ENCODE data around the gene APPBP2. TPM values are rescaled to one million over a fixed set of nuclear protein-coding genes. Genes with fewer than 3 reads are reported as not detected.

The APPBP2 gene
- total RNA-seq, 1 donor from 2014 or later: 15.5 TPM

- no peak for TF ChIP-seq CTCF (IDR thresholded peaks at IDR 0.05; ENCODE audit: insufficient read depth, low read length, severe bottlenecking)
- no peak for FAIRE-seq
- Histone ChIP-seq H3K4me3 (ENCODE audit: low read depth, low read length) (no peak overlapping the region), H3K36me3 (ENCODE audit: control insufficient read depth, insufficient read depth, low read length) (peaks cover 4% of the 10 kb centered on the region), H3K27me3 (ENCODE audit: control insufficient read depth, insufficient read depth, low read length) (no peaks in the 10 kb centered on the region)
- DNase-seq (ENCODE audit: low read depth): no peak
Observed at GRCh38 chr17:60461584-60461983, 64.5 kb downstream of the APPBP2 start.

- no peaks in the 10 kb centered on the region for H3K27me3 ChIP-seq (ENCODE audit: control insufficient read depth, insufficient read depth, low read length)
- H3K4me3 ChIP-seq (ENCODE audit: low read depth, low read length): no peak overlapping the region
- no peak for DNase-seq (ENCODE audit: low read depth)
- FAIRE-seq: no peak
- TF ChIP-seq CTCF (IDR thresholded peaks at IDR 0.05; ENCODE audit: insufficient read depth, low read length, severe bottlenecking): no peak
- H3K36me3 ChIP-seq (ENCODE audit: control insufficient read depth, insufficient read depth, low read length): peaks cover 7% of the 10 kb centered on the region
Observed at GRCh38 chr17:60457148-60457547, 68.9 kb downstream of the APPBP2 start.

GRCh38 chr17:60455378-60455777 is 70.7 kb downstream of the APPBP2 start:
- Histone ChIP-seq H3K36me3 (ENCODE audit: control insufficient read depth, insufficient read depth, low read length) (peaks cover 8% of the 10 kb centered on the region), H3K4me3 (ENCODE audit: low read depth, low read length) (no peak overlapping the region), H3K27me3 (ENCODE audit: control insufficient read depth, insufficient read depth, low read length) (no peaks in the 10 kb centered on the region)
- no peak for TF ChIP-seq CTCF (IDR thresholded peaks at IDR 0.05; ENCODE audit: insufficient read depth, low read length, severe bottlenecking)
- DNase-seq (ENCODE audit: low read depth) (no peak), FAIRE-seq (no peak)

GRCh38 chr17:60451965-60452364 is 74.1 kb downstream of the APPBP2 start:
- H3K36me3 ChIP-seq (ENCODE audit: control insufficient read depth, insufficient read depth, low read length): peaks cover 9% of the 10 kb centered on the region

GRCh38 chr17:60451071-60451470 is 75.0 kb downstream of the APPBP2 start:
- H3K27me3 ChIP-seq (ENCODE audit: control insufficient read depth, insufficient read depth, low read length): no peaks in the 10 kb centered on the region
- no peak overlapping the region for H3K4me3 ChIP-seq (ENCODE audit: low read depth, low read length)
- DNase-seq (ENCODE audit: low read depth) (no peak), FAIRE-seq (no peak)
- no peak for TF ChIP-seq CTCF (IDR thresholded peaks at IDR 0.05; ENCODE audit: insufficient read depth, low read length, severe bottlenecking)
- H3K36me3 ChIP-seq (ENCODE audit: control insufficient read depth, insufficient read depth, low read length): peaks cover 9% of the 10 kb centered on the region

More at GRCh38 chr17:60451965-60452364, 74.1 kb downstream of the APPBP2 start:
- Histone ChIP-seq H3K4me3 (ENCODE audit: low read depth, low read length) (no peak overlapping the region), H3K27me3 (ENCODE audit: control insufficient read depth, insufficient read depth, low read length) (no peaks in the 10 kb centered on the region)
- no peak for TF ChIP-seq CTCF (IDR thresholded peaks at IDR 0.05; ENCODE audit: insufficient read depth, low read length, severe bottlenecking)
- FAIRE-seq (no peak), DNase-seq (ENCODE audit: low read depth) (no peak)

GRCh38 chr17:60447375-60447774 is 78.7 kb downstream of the APPBP2 start:
- FAIRE-seq (no peak), DNase-seq (ENCODE audit: low read depth) (no peak)
- Histone ChIP-seq H3K36me3 (ENCODE audit: control insufficient read depth, insufficient read depth, low read length) (peaks cover 3% of the 10 kb centered on the region), H3K4me3 (ENCODE audit: low read depth, low read length) (no peak overlapping the region), H3K27me3 (ENCODE audit: control insufficient read depth, insufficient read depth, low read length) (no peaks in the 10 kb centered on the region)
- no peak for TF ChIP-seq CTCF (IDR thresholded peaks at IDR 0.05; ENCODE audit: insufficient read depth, low read length, severe bottlenecking)

Data from bronchial epithelial cell (primary cell).